Activated CD4-positive, alpha-beta memory T cell treated with anti-CD3 and anti-CD28 coated beads for 36 hours (primary cell): Measurements from ENCODE around the gene KHSRP. TPM values are rescaled to one million over a fixed set of nuclear protein-coding genes. Genes with fewer than 3 reads are reported as not detected.
"Not testable (repeated sequence)": the region's sequence is repeated elsewhere in the genome, so short reads cannot be mapped to it uniquely, and the experiment has no call there.

Experiments
- CTCF ChIA-PET: fragments of 350-600 bp; sonication (Branson Sonifier 250); formaldehyde crosslinking; loops from one replicate; lab custom pipeline; 2021; ENCODE audit warnings: antibody characterized with exemption, inconsistent platforms; lab: Charles Lee
- POLR2A ChIA-PET: fragments of 350-600 bp; sonication (Branson Sonifier 250); formaldehyde crosslinking; loops from one replicate; lab custom pipeline; 2021; ENCODE audit warnings: antibody characterized with exemption; lab: Charles Lee
- DNase-seq: peaks from one replicate; pipeline ENCODE4 v3.0.0-alpha.2; 2020
- H3K27ac Mint-ChIP-seq: one replicate; pipeline ENCODE4 v1.8.0; 2021; ENCODE audit warnings: mixed read lengths
- H3K27me3 Mint-ChIP-seq: one replicate; pipeline ENCODE4 v1.8.0; 2021; ENCODE audit warnings: mixed read lengths
- H3K36me3 Mint-ChIP-seq: one replicate; pipeline ENCODE4 v1.8.0; 2021; ENCODE audit warnings: mixed read lengths
- H3K4me1 Mint-ChIP-seq: one replicate; pipeline ENCODE4 v1.8.0; 2021; ENCODE audit warnings: low read depth, mixed read lengths
- H3K4me3 Mint-ChIP-seq: one replicate; pipeline ENCODE4 v1.8.0; 2021; ENCODE audit warnings: mild to moderate bottlenecking, mixed read lengths
- H3K9me3 Mint-ChIP-seq: one replicate; pipeline ENCODE4 v1.8.0; 2021; ENCODE audit warnings: mixed read lengths
- intact Hi-C: fragments of 100-400 bp; cut with micrococcal nuclease; formaldehyde crosslinking; loops from one replicate; pipeline ENCODE4 v1.15.1; 2023
- total RNA-seq, 2 experiments: library from RNA; stranded (reverse); gene quantifications; one replicate each; pipeline ENCODE4 v1.2.3, GENCODE V29; 2021

The KHSRP gene
- total RNA-seq, 2 experiments from 2014 or later = 296 to 305 TPM

DNA sequence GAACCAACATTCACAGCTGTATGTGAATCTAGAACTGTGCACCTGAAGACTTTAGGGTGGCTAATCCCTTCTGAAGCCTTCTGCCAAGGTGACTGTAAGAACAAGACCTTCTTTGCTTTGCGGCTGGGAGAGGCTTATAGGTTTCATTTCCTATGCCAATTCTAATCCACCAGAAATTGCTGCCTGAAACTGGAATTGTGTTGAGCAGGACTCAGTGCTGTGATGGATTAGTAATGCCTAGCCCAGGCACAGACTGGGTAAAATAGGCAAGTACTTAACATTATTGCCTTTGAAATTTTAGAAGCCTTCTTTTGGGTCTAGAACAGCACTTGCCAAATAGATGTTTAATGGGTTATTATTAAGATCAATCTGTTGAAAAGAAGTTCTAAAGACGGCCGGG, 23.4 kb upstream of the KHSRP start:
- no peak for DNase-seq
- H3K9me3 Mint-ChIP-seq = no peaks in the 10 kb centered on the region
- no peak overlapping the region for H3K4me3 Mint-ChIP-seq
- no peak overlapping the region for H3K27ac Mint-ChIP-seq
- no peaks in the 10 kb centered on the region for H3K27me3 Mint-ChIP-seq
- ChIA-PET CTCF (no interaction called here), POLR2A (no interaction called here)
- no peaks in the 10 kb centered on the region for H3K4me1 Mint-ChIP-seq
- intact Hi-C loops = no loop called here
- peaks cover 14% of the 10 kb centered on the region for H3K36me3 Mint-ChIP-seq

DNA sequence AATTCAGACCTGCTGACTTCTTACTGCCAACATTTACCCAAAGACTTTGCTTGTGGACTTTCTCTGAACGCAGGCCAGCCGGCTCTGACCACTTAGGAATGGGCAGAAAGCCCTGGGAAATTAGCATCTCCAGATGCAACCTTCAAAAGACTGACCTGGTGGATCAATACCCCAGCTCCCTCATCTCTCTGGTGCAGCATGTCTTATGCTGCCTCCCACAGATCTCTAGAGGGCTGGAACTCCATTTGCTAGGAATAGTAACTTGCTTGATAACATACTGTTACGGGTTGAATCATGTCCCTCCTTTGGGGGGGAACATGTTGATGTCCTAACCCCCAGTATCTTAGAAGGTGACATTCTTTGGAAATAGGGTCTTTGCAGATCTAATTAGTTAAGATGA, 21.8 kb upstream of the KHSRP start:
- Mint-ChIP-seq H3K4me3 (no peak overlapping the region), H3K36me3 (peaks cover 10% of the 10 kb centered on the region), H3K27me3 (no peaks in the 10 kb centered on the region), H3K9me3 (no peaks in the 10 kb centered on the region), H3K4me1 (no peaks in the 10 kb centered on the region), H3K27ac (no peak overlapping the region)
- ChIA-PET CTCF (no interaction called here), POLR2A (no interaction called here)
- intact Hi-C loops = no loop called here
- no peak for DNase-seq

DNA sequence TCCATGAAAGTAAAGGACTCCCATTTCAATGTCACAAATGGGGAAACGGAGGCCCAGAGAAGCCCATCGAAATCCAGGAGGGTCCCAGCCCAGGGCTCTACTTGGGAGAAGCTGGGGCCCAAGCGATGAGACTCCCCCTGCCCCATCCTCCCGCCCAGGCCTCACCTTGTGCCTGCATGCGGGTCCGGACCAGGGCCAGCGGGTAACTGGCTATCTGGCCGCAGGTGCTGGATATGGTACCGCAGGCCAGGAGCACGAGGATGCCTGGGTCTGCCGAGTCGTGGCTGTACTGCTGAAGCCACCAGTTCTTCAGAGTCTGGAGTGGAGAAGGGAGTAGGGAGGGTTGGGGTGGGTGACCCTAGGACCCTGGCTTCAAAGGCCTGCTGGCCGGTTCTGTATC, 19.4 kb upstream of the KHSRP start:
- DNase-seq = no peak
- CTCF ChIA-PET = no interaction called here
- POLR2A ChIA-PET = no interaction called here

DNA sequence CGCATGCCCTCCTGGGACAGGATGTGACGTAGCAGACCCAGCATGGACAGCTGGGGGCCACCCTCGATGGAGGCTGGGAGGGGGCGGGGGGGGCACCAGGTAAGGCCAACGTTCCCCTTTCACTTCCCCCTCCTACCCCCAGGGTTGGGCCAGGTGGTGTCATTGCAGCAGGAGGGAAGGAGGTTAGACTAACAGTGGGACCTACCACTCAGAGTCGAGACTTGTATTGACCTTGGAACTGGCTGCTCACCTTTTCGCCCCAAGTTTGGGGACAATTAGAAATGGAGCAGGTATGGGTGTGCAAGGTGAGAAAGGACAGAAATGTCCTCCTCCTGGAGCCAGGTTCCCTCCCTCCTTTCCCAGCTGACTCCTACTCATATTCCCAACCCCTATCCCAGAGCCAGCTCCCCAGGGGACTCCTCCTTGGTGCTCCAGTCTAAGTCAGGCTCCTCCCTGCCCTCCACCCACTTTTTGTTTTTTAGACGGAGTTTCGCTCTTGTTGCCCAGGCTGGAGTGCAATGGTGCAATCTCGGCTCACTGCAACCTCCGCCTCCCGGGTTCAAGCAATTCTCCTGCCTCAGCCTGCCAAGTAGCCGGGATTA, 17.6 kb upstream of the KHSRP start:
- Mint-ChIP-seq H3K9me3 (no peaks in the 10 kb centered on the region), H3K36me3 (peaks cover 6% of the 10 kb centered on the region), H3K27me3 (no peaks in the 10 kb centered on the region), H3K27ac (no peak overlapping the region), H3K4me3 (no peak overlapping the region), H3K4me1 (no peaks in the 10 kb centered on the region)
- DNase-seq = no peak
- intact Hi-C loops = no loop called here
- CTCF ChIA-PET = no interaction called here
- POLR2A ChIA-PET = no interaction called here

More for the DNA sequence above, 19.4 kb upstream of the KHSRP start:
- Mint-ChIP-seq H3K27ac (no peak overlapping the region), H3K4me3 (no peak overlapping the region), H3K4me1 (no peaks in the 10 kb centered on the region), H3K9me3 (no peaks in the 10 kb centered on the region), H3K36me3 (peaks cover 6% of the 10 kb centered on the region), H3K27me3 (no peaks in the 10 kb centered on the region)
- intact Hi-C loops = no loop called here

DNA sequence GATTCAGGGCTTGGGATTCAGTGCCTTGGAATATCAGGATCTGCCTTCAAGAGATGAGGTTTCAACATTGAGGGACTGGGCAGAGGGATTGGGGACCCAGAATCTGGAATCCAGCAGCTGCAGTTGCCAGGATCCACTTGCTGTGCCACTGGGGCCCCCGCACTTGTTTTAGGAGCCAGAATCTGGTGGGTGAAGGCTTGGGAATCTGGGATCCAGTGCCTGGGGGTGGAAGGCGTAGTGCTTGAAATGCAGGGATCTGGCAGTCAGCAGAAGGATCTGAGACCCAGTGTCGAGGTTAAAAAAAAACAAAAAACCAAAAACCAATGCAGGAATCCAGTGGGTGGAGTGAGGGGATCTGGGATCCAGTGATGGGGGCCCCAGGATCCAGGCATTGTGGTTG, 16.3 kb upstream of the KHSRP start:
- intact Hi-C loops = no loop called here
- no peaks in the 10 kb centered on the region for H3K27me3 Mint-ChIP-seq
- no peaks in the 10 kb centered on the region for H3K9me3 Mint-ChIP-seq
- DNase-seq = no peak
- ChIA-PET POLR2A (no interaction called here), CTCF (no interaction called here)
- no peaks in the 10 kb centered on the region for H3K4me1 Mint-ChIP-seq
- H3K4me3 Mint-ChIP-seq = no peak overlapping the region
- H3K36me3 Mint-ChIP-seq = no peaks in the 10 kb centered on the region
- H3K27ac Mint-ChIP-seq = no peak overlapping the region

DNA sequence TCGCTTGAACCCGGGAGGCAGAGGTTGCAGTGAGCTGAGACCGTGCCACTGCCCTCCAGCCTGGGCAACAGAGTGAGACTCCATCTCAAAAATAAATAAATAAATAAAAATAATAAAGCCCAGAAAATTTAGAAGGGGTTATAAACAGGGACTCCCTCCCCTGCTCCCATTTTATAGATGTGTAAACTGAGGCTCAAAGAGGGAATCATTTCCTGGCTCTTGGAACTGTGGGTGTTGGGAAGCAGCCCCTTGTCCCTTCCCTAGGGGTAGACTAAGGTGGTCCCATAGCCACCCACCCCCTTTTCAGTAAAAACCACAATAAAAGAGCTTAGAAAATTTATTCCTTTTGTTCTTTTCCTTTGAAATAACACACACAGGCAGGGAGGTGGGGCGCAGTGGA, 15.1 kb upstream of the KHSRP start:
- Mint-ChIP-seq H3K36me3 (no peaks in the 10 kb centered on the region), H3K4me1 (no peaks in the 10 kb centered on the region), H3K27ac (no peak overlapping the region), H3K27me3 (no peaks in the 10 kb centered on the region), H3K9me3 (no peaks in the 10 kb centered on the region), H3K4me3 (no peak overlapping the region)
- POLR2A ChIA-PET = no interaction called here
- no peak for DNase-seq
- intact Hi-C loops = no loop called here
- CTCF ChIA-PET = no interaction called here

DNA sequence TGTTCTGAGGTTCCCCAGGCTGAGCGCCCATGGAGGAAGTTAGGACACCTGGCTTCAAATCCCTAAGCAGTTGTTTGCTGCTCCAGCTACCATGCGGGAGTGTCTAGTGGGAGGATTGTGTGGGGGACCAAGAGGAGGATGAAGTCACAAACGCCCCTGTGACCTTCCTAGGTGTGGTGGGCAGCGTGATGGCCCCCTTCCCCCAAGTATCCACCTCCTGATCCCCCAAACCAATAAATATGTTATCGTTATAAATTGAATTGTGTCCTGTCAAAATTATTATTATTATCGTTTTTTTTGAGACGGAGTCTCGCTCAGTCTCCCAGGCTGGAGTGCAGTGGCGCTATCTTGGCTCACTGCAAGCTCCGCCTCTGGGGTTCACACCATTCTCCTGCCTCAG, 9.1 kb upstream of the KHSRP start, which contains the start of gene SLC25A41:
Gene SLC25A41, minus strand, starts transcription at position 101 of the 400 bp plus-strand sequence. Its CDS starts 70 bp downstream, at position 31.
- no peak for DNase-seq
- intact Hi-C loops = no loop called here
- ChIA-PET CTCF (no interaction called here), POLR2A (no interaction called here)
- no peaks in the 10 kb centered on the region for H3K4me1 Mint-ChIP-seq
- H3K27me3 Mint-ChIP-seq = no peaks in the 10 kb centered on the region
- no peak within 1 kb of the TSS for H3K4me3 Mint-ChIP-seq
- no peaks in the 10 kb centered on the region for H3K36me3 Mint-ChIP-seq
- no peak within 1 kb of the TSS for H3K27ac Mint-ChIP-seq
- no peaks in the 10 kb centered on the region for H3K9me3 Mint-ChIP-seq

DNA sequence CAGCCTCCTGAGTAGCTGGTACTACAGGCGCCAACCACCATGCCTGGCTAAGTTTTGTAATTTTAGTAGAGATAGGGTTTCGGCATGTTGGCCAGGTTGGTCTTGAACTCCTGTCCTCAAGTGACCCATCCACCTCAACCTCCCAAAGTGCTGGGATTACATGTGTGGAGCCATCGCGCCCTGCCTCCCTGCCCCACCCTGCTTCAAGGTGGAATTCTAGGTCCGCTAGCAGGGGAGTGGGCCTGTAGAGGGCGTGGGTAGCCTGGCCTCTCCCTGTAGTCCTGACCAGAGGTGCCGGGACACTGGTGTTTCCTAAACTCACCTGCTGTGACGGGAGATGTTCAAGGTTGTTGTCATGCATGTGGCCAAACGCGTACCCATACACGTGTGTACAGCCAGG, 8.6 kb upstream of the KHSRP start:
- Mint-ChIP-seq H3K4me3 (no peak overlapping the region), H3K27ac (no peak overlapping the region), H3K27me3 (no peaks in the 10 kb centered on the region), H3K4me1 (no peaks in the 10 kb centered on the region), H3K9me3 (no peaks in the 10 kb centered on the region), H3K36me3 (no peaks in the 10 kb centered on the region)
- ChIA-PET CTCF (no interaction called here), POLR2A (no interaction called here)
- intact Hi-C loops = no loop called here
- no peak for DNase-seq

DNA sequence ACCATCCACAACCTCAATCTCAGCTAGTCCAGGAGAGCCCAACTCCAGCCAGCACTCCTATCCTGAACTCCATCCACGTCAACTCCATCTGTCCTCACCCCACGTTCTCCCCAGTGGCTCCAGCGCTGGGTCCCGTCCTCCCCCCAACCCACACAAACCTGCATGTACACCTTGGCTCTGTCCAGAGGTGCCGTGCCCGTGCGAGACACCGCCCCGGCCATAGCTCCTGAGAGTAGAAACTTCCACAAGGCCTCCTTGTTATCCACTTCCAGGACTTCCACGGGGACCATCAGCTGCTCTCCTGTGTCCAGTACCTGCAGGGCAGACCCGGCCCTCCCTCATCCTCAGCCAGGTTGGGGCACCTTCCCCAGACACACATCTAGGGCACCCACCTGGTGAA, 7.3 kb upstream of the KHSRP start:
- Mint-ChIP-seq H3K27me3 (no peaks in the 10 kb centered on the region), H3K4me3 (no peak overlapping the region), H3K4me1 (no peaks in the 10 kb centered on the region), H3K9me3 (no peaks in the 10 kb centered on the region), H3K27ac (no peak overlapping the region), H3K36me3 (no peaks in the 10 kb centered on the region)
- intact Hi-C loops = no loop called here
- CTCF ChIA-PET = no interaction called here
- POLR2A ChIA-PET = no interaction called here
- no peak for DNase-seq

DNA sequence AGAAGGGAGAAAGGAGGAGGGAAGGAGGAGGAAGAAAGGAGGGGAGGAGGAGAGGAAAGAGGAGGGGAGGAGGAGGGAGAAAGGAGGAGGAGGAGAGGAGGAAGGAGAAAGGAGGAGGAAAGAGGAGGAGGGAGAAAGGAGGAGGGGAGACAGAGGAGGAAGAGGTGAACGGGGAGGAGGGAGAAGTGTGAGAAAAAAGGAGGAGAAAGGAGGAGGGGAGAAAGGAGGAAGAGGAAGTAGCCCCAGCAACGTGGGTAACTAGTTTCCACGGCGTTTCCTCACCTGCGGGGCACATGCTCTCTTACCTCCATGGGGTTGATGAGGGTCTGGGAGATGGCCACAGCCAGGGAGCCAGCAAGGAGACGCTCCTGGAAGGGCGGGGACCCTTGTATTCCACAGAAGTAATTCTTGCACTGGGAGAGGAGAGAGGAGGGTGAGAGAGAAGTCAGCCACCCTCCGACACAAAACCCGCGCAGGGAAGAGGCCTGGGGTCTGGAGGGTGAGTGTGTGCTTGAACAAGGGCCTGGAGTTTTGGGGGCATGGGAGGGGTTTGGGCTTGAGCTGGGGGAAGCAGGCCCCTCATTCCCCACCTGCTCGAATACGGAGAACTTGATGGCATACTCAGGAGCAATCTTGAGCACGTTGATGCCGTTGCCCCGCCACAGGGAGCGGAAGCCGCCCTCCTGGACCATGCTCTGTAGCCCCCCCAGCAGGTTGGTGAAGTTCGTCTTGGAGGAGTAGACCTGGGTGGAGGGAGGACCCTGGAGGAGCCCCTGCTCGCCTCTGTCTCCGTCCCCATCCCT, 5.0 kb upstream of the KHSRP start:
- ChIA-PET CTCF (no interaction called here), POLR2A (no interaction called here)
- Mint-ChIP-seq H3K4me1 (peaks cover 10% of the 10 kb centered on the region), H3K27ac (no peak overlapping the region), H3K36me3 (no peaks in the 10 kb centered on the region), H3K4me3 (peak overlapping the region; percentile 12), H3K27me3 (no peaks in the 10 kb centered on the region), H3K9me3 (peaks cover 3% of the 10 kb centered on the region)
- no peak for DNase-seq
- intact Hi-C loops = no loop called here

DNA sequence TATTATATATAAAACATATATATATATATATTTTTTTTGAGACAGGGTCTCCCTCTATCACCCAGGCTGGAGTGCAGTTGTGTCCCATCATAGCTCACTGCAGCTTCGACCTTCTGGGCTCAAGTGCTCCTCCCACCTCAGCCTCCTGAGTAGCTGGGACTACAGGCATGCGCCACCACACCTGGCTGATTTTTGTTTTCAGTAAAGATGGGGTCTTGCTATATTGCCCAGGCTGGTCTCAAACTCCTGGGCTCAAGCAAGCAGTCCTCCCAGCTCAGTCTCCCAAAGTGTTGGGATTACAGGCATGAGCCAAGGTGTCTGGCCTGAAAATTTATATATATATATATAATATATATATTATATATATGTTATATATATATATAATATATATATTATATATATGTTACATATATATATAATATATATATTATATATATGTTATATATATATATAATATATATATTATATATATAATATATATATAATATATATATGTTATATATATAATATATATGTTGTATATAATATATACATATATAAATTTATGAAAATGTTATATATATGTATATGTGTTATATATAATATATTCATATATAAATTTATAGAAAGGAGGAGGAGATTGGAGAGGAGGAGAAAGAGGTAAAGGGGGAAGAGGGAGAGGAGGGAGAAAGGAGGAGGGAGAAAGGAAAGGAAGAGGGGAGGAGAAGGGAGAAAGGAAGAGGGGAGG, 4.2 kb upstream of the KHSRP start:
- not testable (repeated sequence) for H3K27me3 Mint-ChIP-seq
- POLR2A ChIA-PET = interaction anchor here (0.6 kb wide), 1 partner anchor 96 kb away, joined by 3 read pairs; no protein-coding TSS in a partner anchor

DNA sequence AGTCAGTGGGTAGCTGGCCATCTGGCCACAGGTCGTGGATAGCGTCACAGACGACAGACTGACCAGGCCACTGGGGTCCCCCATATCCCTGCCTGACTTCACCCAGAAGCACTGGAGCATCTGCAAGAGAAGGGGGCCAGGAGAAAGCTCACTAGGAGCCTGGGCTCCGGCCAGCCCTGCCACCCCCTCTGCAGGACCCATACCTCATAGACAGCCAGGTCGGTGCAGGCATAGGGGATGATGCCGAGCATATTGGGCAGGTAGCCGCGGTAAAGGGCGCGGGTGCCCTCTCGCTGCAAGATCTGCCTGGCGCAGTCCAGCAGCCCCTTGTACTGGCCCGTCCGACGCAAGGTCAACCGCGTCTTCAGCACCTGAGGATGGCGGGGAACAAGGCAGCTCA, 2.5 kb upstream of the KHSRP start:
- Mint-ChIP-seq H3K36me3 (peaks cover 13% of the 10 kb centered on the region), H3K4me3 (no peak overlapping the region), H3K27me3 (no peaks in the 10 kb centered on the region), H3K4me1 (peaks cover 24% of the 10 kb centered on the region), H3K27ac (no peak overlapping the region), H3K9me3 (peaks cover 3% of the 10 kb centered on the region)
- intact Hi-C loops = no loop called here
- ChIA-PET CTCF (no interaction called here), POLR2A (no interaction called here)
- DNase-seq = no peak

More for the DNA sequence above, 4.2 kb upstream of the KHSRP start:
- peaks cover 10% of the 10 kb centered on the region for H3K4me1 Mint-ChIP-seq
- CTCF ChIA-PET, H3K4me3 Mint-ChIP-seq, H3K9me3 Mint-ChIP-seq, intact Hi-C loops, H3K27ac Mint-ChIP-seq, H3K36me3 Mint-ChIP-seq, DNase-seq: not testable (repeated sequence)
